HG03521 (cell line): ENCODE measurements around the gene S100A11.

ENCODE experiments used
- ATAC-seq: cut with Tn5 transposase; IDR thresholded peaks from one replicate; pipeline ENCODE4 v1.9.1; 2021; ENCODE audit warnings: mild to moderate bottlenecking, moderate library complexity; ENCODE audit not compliant: unreplicated experiment

The S100A11 gene

DNA sequence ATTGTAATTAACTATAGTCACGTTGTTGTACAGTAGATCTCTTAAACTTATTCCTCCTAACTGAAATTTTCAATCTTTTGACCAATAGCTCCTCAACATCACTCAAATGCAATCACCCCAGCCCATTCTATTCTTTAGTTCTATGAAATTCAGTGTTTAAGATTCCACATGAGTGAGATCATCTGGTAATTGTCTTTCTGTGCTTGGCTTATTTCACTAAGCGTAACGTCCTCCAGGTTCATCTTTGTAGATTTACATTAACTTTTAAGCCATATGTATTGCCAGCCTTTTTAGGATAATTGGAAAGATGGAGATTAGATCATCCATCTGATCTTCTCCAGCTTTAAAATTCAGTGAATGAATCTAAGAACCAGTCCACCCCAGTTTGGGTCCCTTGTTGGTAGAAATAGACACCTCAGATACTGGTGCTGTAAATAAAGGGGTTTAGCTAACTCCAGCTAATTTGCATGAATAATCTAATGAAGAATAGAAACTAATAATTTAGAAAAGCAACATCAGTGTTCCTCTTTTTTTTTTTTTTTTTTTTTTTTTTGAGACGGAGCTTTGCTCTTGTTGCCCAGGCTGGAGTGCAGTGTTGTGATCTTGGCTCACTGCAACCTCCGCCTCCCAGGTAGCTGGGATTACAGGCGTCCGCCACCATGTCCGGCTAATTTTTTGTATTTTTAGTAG lies 50.2 kb downstream of the S100A11 start:
- no peak for ATAC-seq

DNA sequence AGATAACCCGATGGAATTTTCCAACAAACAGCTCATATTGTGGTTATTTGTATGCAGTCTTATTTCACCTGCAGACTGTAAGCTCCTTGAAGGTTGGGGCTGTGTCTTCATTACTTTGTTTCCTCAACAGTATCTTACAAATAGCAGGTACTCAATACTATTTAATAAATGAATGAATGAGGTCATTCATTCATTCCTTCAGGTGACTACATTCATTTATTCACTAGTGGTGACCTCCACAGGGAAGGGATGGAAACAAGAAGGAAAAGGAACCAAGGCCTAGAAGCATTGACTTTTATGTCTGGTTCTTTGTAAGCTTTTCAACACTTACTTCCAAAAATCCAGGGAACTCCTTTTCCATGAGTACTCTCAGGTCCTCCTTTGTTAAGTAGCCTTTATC lies 51.0 kb downstream of the S100A11 start:
- no peak for ATAC-seq

DNA sequence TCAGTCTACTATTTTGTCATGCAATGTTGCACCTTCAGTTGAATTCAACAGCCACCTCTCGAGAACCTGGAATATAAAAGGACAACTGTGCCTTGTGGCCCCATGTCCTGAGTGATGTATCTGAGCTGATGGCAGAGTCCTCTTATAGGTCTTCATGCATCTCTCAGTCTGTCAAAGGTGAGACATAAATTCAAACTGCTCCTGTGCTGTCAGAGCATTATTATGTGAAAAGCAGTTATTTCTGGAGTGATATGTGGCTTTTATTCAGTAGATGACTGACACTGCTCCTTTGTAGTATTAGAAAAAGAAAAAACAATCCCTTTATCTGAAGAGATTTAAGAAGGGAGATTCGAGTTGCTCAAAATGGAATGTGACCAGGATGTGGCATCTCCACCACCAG lies 51.5 kb downstream of the S100A11 start:
- no peak for ATAC-seq

DNA sequence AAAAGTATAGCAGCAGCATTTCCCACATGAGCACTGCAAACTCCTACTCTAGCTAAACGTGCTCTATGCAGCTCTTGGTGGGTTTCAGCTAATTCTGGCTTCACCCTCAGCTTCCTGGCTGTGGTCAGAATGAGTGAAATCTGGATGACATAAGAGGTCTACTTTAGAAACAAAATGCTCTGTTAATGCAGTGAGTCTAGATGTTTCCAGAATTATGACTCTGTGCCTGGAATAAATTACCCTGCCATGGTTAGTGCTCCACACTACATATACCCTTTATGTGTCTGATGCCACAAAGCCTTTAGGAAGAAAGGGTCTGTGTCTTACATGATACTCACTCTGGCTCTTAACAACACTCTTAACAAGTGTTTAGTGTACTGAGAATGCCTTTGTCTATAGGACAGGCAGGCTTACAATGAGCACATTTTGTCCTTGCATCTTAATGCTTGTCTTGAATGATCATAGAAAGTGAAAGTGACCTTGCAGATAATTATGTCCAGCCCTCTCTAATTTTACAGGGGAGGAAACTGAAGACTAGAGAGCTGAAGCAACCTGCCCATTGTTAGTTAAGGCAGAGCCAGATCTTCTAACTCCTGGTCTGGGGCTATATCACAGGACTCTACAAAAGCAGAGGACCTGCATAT lies 52.4 kb downstream of the S100A11 start:
- ATAC-seq = no peak
